Measurements from ENCODE around the gene ANXA2.

ANXA2 gene

GRCh38 chr15:60399931-60400330, 2.1 kb upstream of the ANXA2 start:
- no peak for TF ChIP-seq CTCF (IDR thresholded peaks at IDR 0.05; ENCODE audit: low read depth, low read length, missing control alignments)
- no peak for DNase-seq (ENCODE audit: low read depth)
- no peak overlapping the region for H3K4me3 ChIP-seq (ENCODE audit: low read depth, low read length)

- no peak for TF ChIP-seq CTCF (IDR thresholded peaks at IDR 0.05; ENCODE audit: low read depth, low read length, missing control alignments)
- H3K4me3 ChIP-seq (ENCODE audit: low read depth, low read length): no peak overlapping the region
- DNase-seq (ENCODE audit: low read depth): no peak
Observed at GRCh38 chr15:60399246-60399915, 1.6 kb upstream of the ANXA2 start.

GRCh38 chr15:60396958-60397771, 621 bp downstream of the ANXA2 start:
- peak overlapping the region; percentile 79 for H3K4me3 ChIP-seq (ENCODE audit: low read depth, low read length)
- peak; percentile 66 for DNase-seq (ENCODE audit: low read depth)
- TF ChIP-seq CTCF (IDR thresholded peaks at IDR 0.05; ENCODE audit: low read depth, low read length, missing control alignments): no peak

GRCh38 chr15:60396560-60396957, 1.2 kb downstream of the ANXA2 start:
- DNase-seq (ENCODE audit: low read depth): no peak
- H3K4me3 ChIP-seq (ENCODE audit: low read depth, low read length): peak overlapping the region; percentile 79
- no peak for TF ChIP-seq CTCF (IDR thresholded peaks at IDR 0.05; ENCODE audit: low read depth, low read length, missing control alignments)

- DNase-seq (ENCODE audit: low read depth): no peak
- H3K4me3 ChIP-seq (ENCODE audit: low read depth, low read length): peak overlapping the region; percentile 79
- no peak for TF ChIP-seq CTCF (IDR thresholded peaks at IDR 0.05; ENCODE audit: low read depth, low read length, missing control alignments)
Observed at GRCh38 chr15:60396100-60396499, 1.7 kb downstream of the ANXA2 start.

GRCh38 chr15:60395276-60396011, 2.3 kb downstream of the ANXA2 start:
- H3K4me3 ChIP-seq (ENCODE audit: low read depth, low read length): no peak overlapping the region
- TF ChIP-seq CTCF (IDR thresholded peaks at IDR 0.05; ENCODE audit: low read depth, low read length, missing control alignments): no peak
- DNase-seq (ENCODE audit: low read depth): no peak
